GM12878 (cell line): ENCODE measurements around the gene SHC2. TPM values are rescaled to one million over a fixed set of nuclear protein-coding genes. Genes with fewer than 3 reads are reported as not detected.

Source experiments
- BCLAF1 ChIP-seq: fragments of 450-650 bp; IDR thresholded peaks from 2 replicates; pipeline ENCODE4 v1.6.1; 2017; ENCODE audit warnings: antibody characterized with exemption, mild to moderate bottlenecking, moderate library complexity
- CHD4 ChIP-seq: fragments of 200-600 bp; sonication (generic); IDR thresholded peaks from 2 replicates; pipeline ENCODE4 v1.6.1; 2016; ENCODE audit warnings: mild to moderate bottlenecking
- GATAD2B ChIP-seq: fragments of 450-650 bp; conservative IDR thresholded peaks from 2 replicates; pipeline ENCODE4 v1.6.1; 2017; ENCODE audit warnings: low read depth, mild to moderate bottlenecking, moderate library complexity
- HCFC1 ChIP-seq: fragments of 150-350 bp; IDR thresholded peaks from 2 replicates; pipeline ENCODE4 v1.6.1; 2014; ENCODE audit warnings: low read length
- IRF4 ChIP-seq: IDR thresholded peaks from 2 replicates; pipeline ENCODE4 v1.6.1; 2011; ENCODE audit warnings: low read depth, low read length
- PAX5 ChIP-seq: IDR thresholded peaks from 2 replicates; pipeline ENCODE4 v1.6.1; 2011; ENCODE audit warnings: low read depth, low read length, borderline replicate concordance
- RFX5 ChIP-seq: IDR thresholded peaks from 2 replicates; pipeline ENCODE4 v1.6.1; 2011; ENCODE audit warnings: low read depth, low read length, improper control_type of control experiment
- SP1 ChIP-seq: IDR thresholded peaks from one replicate; pipeline ENCODE4 v1.6.1; 2011; ENCODE audit warnings: low read depth, low read length
- ZBTB33 ChIP-seq: fragments of 450-650 bp; IDR thresholded peaks from 2 replicates; pipeline ENCODE4 v1.6.1; 2017; ENCODE audit warnings: mild to moderate bottlenecking
- ZNF207 ChIP-seq: fragments of 450-650 bp; IDR thresholded peaks from 2 replicates; pipeline ENCODE4 v1.6.1; 2014; ENCODE audit warnings: antibody characterized with exemption, mild to moderate bottlenecking, borderline replicate concordance
- ZSCAN29 ChIP-seq: fragments of 450-650 bp; IDR thresholded peaks from 2 replicates; pipeline ENCODE4 v1.6.1; 2017; ENCODE audit warnings: mild to moderate bottlenecking, moderate library complexity
- polyA plus RNA-seq, 11 experiments: library from polyadenylated mRNA; depleted of rRNA in 4 of 11; unstranded in 6 of 11; stranded (reverse) in 5 of 11; fragments of >200 nt; fragmentation: Nextera tagmentation in 4 of 11; fragmentation: Illumina TruSeq in 1 of 11; extraction: Ambion mirVana in 4 of 11; extraction: Trizol in 1 of 11; gene quantifications; 1 replicate in 1 of 11; 2 replicates in 10 of 11; pipeline versions ENCODE4 v1.2.1 to v1.2.3, GENCODE V29; 2011 to 2016; ENCODE audit warnings: inconsistent platforms in 2 of 11, missing spikeins in 2 of 11, low read depth in 1 of 11
- total RNA-seq, 4 experiments: library from RNA; depleted of rRNA in 3 of 4; stranded (reverse); fragments of >200 nt in 3 of 4; fragmentation: Illumina TruSeq in 1 of 4; extraction: Trizol in 1 of 4; gene quantifications; 2 replicates each; pipeline versions ENCODE4 v1.2.1 to v1.2.3, GENCODE V29; 2013 to 2021

SHC2 gene
- total and polyA plus RNA-seq, 10 of the 15 experiments (the other 5 are each of a cell fraction or from before 2014, with no cell fraction given) = 0.08 TPM; not detected in 9

- TF ChIP-seq BCLAF1 = no peak
- no peak for TF ChIP-seq SP1
- TF ChIP-seq ZBTB33 = no peak
- TF ChIP-seq PAX5 = no peak
- TF ChIP-seq RFX5 = no peak
- TF ChIP-seq ZSCAN29 = no peak
- no peak for TF ChIP-seq GATAD2B
- no peak for TF ChIP-seq IRF4
- TF ChIP-seq ZNF207 = no peak
- no peak for TF ChIP-seq HCFC1
- no peak for TF ChIP-seq CHD4
Measured at GRCh38 chr19:498511-498891, 37.7 kb upstream of the SHC2 start (continued).
